Uterus (tissue), 4 donors: Measurements from ENCODE around the gene TSPAN18. TPM values are rescaled to one million over a fixed set of nuclear protein-coding genes. Genes with fewer than 3 reads are reported as not detected.

Source experiments
- DNase-seq, 2 donors: peaks; one replicate each; pipeline ENCODE4 v3.0.0-alpha.2; 2019 to 2020
- H3K27ac ChIP-seq, 2 donors: fragments of 200-600 bp; sonication (generic); 1 replicate in 1 of 2; 2 replicates in 1 of 2; pipeline ENCODE4 v1.5.1; 2016 to 2018
- H3K27me3 ChIP-seq, 2 donors: fragments of 200-600 bp; sonication (generic); one replicate each; pipeline ENCODE4 v1.5.1; 2018 to 2019; ENCODE audit warnings: control low read depth in 1 of 2
- H3K36me3 ChIP-seq, 2 donors: fragments of 200-600 bp; sonication (generic); one replicate each; pipeline ENCODE4 v1.5.1; 2019; ENCODE audit warnings: control low read depth in 1 of 2
- H3K4me1 ChIP-seq, 2 donors: fragments of 200-600 bp; sonication (generic); one replicate each; pipeline ENCODE4 v1.5.1; 2018 to 2019; ENCODE audit warnings: control low read depth in 1 of 2
- H3K4me3 ChIP-seq, 2 donors: fragments of 200-600 bp; sonication (generic); 1 replicate in 1 of 2; 2 replicates in 1 of 2; pipeline ENCODE4 v1.5.1; 2018 to 2019; ENCODE audit warnings: mild to moderate bottlenecking in 1 of 2
- H3K9me3 ChIP-seq, 2 donors: fragments of 200-600 bp; sonication (generic); one replicate each; pipeline ENCODE4 v1.5.1; 2019; ENCODE audit warnings: control low read depth in 1 of 2
- CTCF ChIP-seq, 4 experiments: fragments of 200-600 bp in 2 of 4; fragments of 450-650 bp in 2 of 4; sonication (generic) in 2 of 4; IDR thresholded peaks; one replicate each; pipeline ENCODE4 v1.5.1; 2016 to 2019; ENCODE audit warnings: antibody characterized with exemption in 4 of 4, mild to moderate bottlenecking in 2 of 4, moderate library complexity in 1 of 4
- POLR2A ChIP-seq, 2 donors: fragments of 450-650 bp; IDR thresholded peaks; one replicate each; pipeline ENCODE4 v1.6.1; 2016; ENCODE audit warnings: antibody characterized with exemption in 2 of 2, mild to moderate bottlenecking in 1 of 2, moderate library complexity in 1 of 2
- intact Hi-C: fragments of 100-400 bp; cut with DNase I; formaldehyde crosslinking; loops from one replicate; pipeline ENCODE4 v1.15.1; 2023; ENCODE audit warnings: low total_unique reads
- total RNA-seq, 4 donors: library from RNA; depleted of rRNA in 3 of 4; stranded (reverse); fragments of >200 nt in 3 of 4; gene quantifications; one replicate each; pipeline versions ENCODE4 v1.1.0 to v1.2.4, GENCODE V29; 2014 to 2023
- donor health status: DM: yes; HTN: yes; CAD: no.

The TSPAN18 gene
- total RNA-seq, 4 donors from 2014 or later = 1.2 to 117 (median 20.1) TPM

- no peak overlapping the region for H3K27ac ChIP-seq
- no peaks in the 10 kb centered on the region for H3K27me3 ChIP-seq
- no peak overlapping the region for H3K4me3 ChIP-seq
- DNase-seq = no peak
- H3K36me3 ChIP-seq = no peaks in the 10 kb centered on the region
- no peaks in the 10 kb centered on the region for H3K9me3 ChIP-seq
- TF ChIP-seq CTCF (IDR thresholded peaks at IDR 0.05) (no peak), POLR2A (IDR thresholded peaks at IDR 0.05) (no peak)
- H3K4me1 ChIP-seq = no peaks in the 10 kb centered on the region
- intact Hi-C loops = no loop called here
These were observed 237.2 kb downstream of the TSPAN18 start for GRCh38 chr11:44963948-44964347.

- Histone ChIP-seq H3K27me3 (no peaks in the 10 kb centered on the region), H3K9me3 (no peaks in the 10 kb centered on the region), H3K4me3 (no peak overlapping the region), H3K36me3 (no peaks in the 10 kb centered on the region), H3K4me1 (no peaks in the 10 kb centered on the region), H3K27ac (no peak overlapping the region)
- intact Hi-C loops = no loop called here
- TF ChIP-seq CTCF (IDR thresholded peaks at IDR 0.05) (no peak), POLR2A (IDR thresholded peaks at IDR 0.05) (no peak)
- DNase-seq = no peak
These were observed 237.9 kb downstream of the TSPAN18 start for GRCh38 chr11:44964526-44965209.

- H3K9me3 ChIP-seq = no peaks in the 10 kb centered on the region
- no peak for DNase-seq
- H3K4me3 ChIP-seq = no peak overlapping the region
- intact Hi-C loops = no loop called here
- TF ChIP-seq POLR2A (IDR thresholded peaks at IDR 0.05) = no peak
- TF ChIP-seq CTCF (IDR thresholded peaks at IDR 0.05) = no peak
- no peaks in the 10 kb centered on the region for H3K4me1 ChIP-seq
- H3K36me3 ChIP-seq = no peaks in the 10 kb centered on the region
- no peak overlapping the region for H3K27ac ChIP-seq
- H3K27me3 ChIP-seq = no peaks in the 10 kb centered on the region
These were observed 239.9 kb downstream of the TSPAN18 start for GRCh38 chr11:44966694-44967093.

- Histone ChIP-seq H3K4me1 (no peaks in the 10 kb centered on the region), H3K27ac (no peak overlapping the region), H3K9me3 (no peaks in the 10 kb centered on the region), H3K36me3 (no peaks in the 10 kb centered on the region), H3K4me3 (no peak overlapping the region), H3K27me3 (no peaks in the 10 kb centered on the region)
- no peak for DNase-seq
- intact Hi-C loops = no loop called here
- TF ChIP-seq CTCF (IDR thresholded peaks at IDR 0.05) (no peak), POLR2A (IDR thresholded peaks at IDR 0.05) (no peak)
These were observed 241.3 kb downstream of the TSPAN18 start for GRCh38 chr11:44967930-44968496.

- TF ChIP-seq POLR2A (IDR thresholded peaks at IDR 0.05) = no peak
- TF ChIP-seq CTCF (IDR thresholded peaks at IDR 0.05) = no peak
- no peak for DNase-seq
- no peaks in the 10 kb centered on the region for H3K36me3 ChIP-seq
- H3K4me3 ChIP-seq = no peak overlapping the region
- intact Hi-C loops = no loop called here
- H3K9me3 ChIP-seq = no peaks in the 10 kb centered on the region
- no peaks in the 10 kb centered on the region for H3K4me1 ChIP-seq
- no peak overlapping the region for H3K27ac ChIP-seq
- H3K27me3 ChIP-seq = no peaks in the 10 kb centered on the region
These were observed 241.7 kb downstream of the TSPAN18 start for GRCh38 chr11:44968510-44968909.
